ENCODE results near the gene KCNIP1. TPM values are rescaled to one million over a fixed set of nuclear protein-coding genes. Genes with fewer than 3 reads are reported as not detected.

The KCNIP1 gene
- total and polyA plus RNA-seq, 4 donors = 31.2 to 165 (median 111) TPM

DNA sequence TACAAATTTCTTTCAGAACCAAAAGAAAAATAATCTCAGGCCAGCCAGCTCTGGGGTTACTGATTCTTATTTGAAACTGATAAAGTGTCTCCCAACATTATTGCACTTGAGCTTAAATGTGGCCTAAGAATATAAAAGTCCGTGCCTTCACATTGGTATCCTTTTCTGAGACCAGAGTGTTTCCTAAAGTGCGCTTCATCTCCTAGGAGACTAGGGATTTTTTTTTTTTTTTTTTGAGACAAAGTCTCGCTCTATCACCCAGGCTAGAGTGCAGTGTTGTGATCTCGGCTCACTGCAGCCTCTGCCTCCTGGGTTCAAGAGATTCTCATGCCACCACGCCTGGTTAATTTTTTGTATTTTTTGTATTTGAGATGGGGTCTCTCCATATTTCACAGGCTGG, 23.6 kb upstream of the KCNIP1 start:
- no peak overlapping the region for H3K4me3 ChIP-seq (ENCODE audit: low read depth, low read length)
- peak in 2 of 6 donors; percentile 40 to 75 for DNase-seq (ENCODE audit: low read depth in 4 of 6, low spot score in 6 of 6)
- 50% methylated on average over 1 of the region's 5 CpGs for WGBS (ENCODE audit: insufficient coverage)
- no peak overlapping the region for H3K27ac ChIP-seq (ENCODE audit: low read depth, low read length)
- no peaks in the 10 kb centered on the region for H3K9me3 ChIP-seq (ENCODE audit: control insufficient read depth, insufficient read depth, low read length)
- peaks cover 9% of the 10 kb centered on the region for H3K4me1 ChIP-seq (ENCODE audit: control insufficient read depth, insufficient read depth, low read length)
- no peaks in the 10 kb centered on the region for H3K36me3 ChIP-seq (ENCODE audit: control insufficient read depth, insufficient read depth, low read length)
- H3K27me3 ChIP-seq (ENCODE audit: control insufficient read depth, insufficient read depth, low read length) = no peaks in the 10 kb centered on the region

DNA sequence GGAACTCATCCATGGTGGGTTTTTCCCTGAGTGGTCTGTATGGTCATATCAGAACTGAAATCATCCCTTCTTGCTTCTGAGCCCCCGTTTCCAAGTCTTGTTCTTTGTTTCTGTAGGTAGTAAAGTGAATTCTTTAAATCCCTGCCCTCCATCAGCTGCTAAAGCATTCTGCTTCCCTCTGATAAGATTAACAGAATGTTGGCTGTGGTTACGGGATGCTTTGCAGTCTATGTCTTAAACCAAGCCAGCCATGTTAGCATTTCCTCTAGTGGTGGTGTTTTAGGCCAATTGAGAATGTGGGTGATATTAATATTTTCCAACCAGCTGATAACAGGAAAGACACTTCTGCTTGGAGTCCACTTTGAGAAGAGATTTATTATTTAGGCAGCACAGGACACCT, 22.0 kb upstream of the KCNIP1 start:
- no peak overlapping the region for H3K27ac ChIP-seq (ENCODE audit: low read depth, low read length)
- H3K27me3 ChIP-seq (ENCODE audit: control insufficient read depth, insufficient read depth, low read length) = no peaks in the 10 kb centered on the region
- H3K4me3 ChIP-seq (ENCODE audit: low read depth, low read length) = no peak overlapping the region
- WGBS (ENCODE audit: insufficient coverage) = no CpG with 5 or more reads among the region's 2 CpGs
- H3K4me1 ChIP-seq (ENCODE audit: control insufficient read depth, insufficient read depth, low read length) = peaks cover 9% of the 10 kb centered on the region
- H3K9me3 ChIP-seq (ENCODE audit: control insufficient read depth, insufficient read depth, low read length) = no peaks in the 10 kb centered on the region
- no peaks in the 10 kb centered on the region for H3K36me3 ChIP-seq (ENCODE audit: control insufficient read depth, insufficient read depth, low read length)
- DNase-seq (ENCODE audit: low read depth in 4 of 6, low spot score in 6 of 6) = no peak

DNA sequence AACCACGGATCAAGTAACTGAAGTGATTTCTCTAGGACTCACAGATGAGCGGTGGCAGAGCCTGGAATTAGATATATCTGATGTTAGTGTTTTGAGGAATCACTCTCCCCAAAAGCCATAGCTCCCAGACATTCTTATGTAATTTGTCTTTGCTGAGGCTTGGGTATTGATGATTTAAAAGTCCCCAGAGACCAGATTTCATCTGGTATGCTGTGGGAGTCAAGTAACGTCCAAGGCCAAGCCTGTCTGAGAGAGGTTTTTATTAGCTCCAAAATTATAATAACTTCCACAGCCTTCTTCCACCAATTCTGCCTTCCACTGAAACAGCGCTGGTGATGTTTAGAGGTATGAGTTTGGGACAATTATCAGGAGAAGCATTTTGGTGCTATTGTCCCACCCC, 21.3 kb upstream of the KCNIP1 start:
- WGBS (ENCODE audit: insufficient coverage) = no CpG with 5 or more reads among the region's 4 CpGs
- no peak overlapping the region for H3K4me3 ChIP-seq (ENCODE audit: low read depth, low read length)
- H3K4me1 ChIP-seq (ENCODE audit: control insufficient read depth, insufficient read depth, low read length) = peaks cover 9% of the 10 kb centered on the region
- no peaks in the 10 kb centered on the region for H3K9me3 ChIP-seq (ENCODE audit: control insufficient read depth, insufficient read depth, low read length)
- H3K27me3 ChIP-seq (ENCODE audit: control insufficient read depth, insufficient read depth, low read length) = no peaks in the 10 kb centered on the region
- no peak overlapping the region for H3K27ac ChIP-seq (ENCODE audit: low read depth, low read length)
- no peaks in the 10 kb centered on the region for H3K36me3 ChIP-seq (ENCODE audit: control insufficient read depth, insufficient read depth, low read length)
- DNase-seq (ENCODE audit: low read depth in 4 of 6, low spot score in 6 of 6) = no peak

DNA sequence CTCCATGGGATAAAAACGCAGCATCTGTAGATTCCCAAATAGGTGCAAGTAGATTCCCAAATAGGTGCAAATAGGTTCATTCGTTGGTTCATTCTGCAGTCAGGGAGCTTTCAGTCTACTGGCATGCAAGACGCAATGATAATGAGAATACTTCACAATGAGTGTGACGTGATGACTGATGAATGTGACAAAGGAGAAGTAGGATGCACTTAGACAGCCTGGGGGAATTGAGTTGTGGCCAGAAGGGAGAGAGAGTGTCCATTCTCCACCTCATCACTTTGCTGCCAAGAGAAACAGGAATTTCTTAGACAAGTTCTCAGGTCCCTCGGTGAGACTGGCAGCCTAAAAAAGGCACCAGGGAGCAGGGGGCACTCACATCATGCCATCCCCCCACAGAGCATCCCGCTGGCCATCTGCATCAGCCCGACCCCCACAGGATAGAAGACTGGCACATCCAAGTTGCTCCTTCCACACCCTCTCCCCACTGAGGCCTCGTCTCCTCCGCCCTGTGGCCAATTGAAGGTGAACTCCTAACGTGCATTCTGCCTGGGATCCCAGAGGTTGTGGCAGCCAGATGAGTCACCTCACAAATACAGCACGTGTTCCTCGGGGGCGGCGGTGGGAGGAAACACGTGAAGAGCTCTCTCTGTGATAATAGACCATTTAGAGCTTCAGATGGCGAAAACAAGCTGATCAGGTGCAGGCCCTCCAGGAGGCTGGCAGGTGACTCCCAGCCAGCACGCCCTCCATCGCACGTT, 19.9 kb upstream of the KCNIP1 start:
- Histone ChIP-seq H3K4me1 (ENCODE audit: control insufficient read depth, insufficient read depth, low read length) (peaks cover 15% of the 10 kb centered on the region), H3K9me3 (ENCODE audit: control insufficient read depth, insufficient read depth, low read length) (no peaks in the 10 kb centered on the region), H3K4me3 (ENCODE audit: low read depth, low read length) (no peak overlapping the region), H3K27ac (ENCODE audit: low read depth, low read length) (no peak overlapping the region), H3K36me3 (ENCODE audit: control insufficient read depth, insufficient read depth, low read length) (no peaks in the 10 kb centered on the region), H3K27me3 (ENCODE audit: control insufficient read depth, insufficient read depth, low read length) (no peaks in the 10 kb centered on the region)
- no peak for DNase-seq (ENCODE audit: low read depth in 4 of 6, low spot score in 6 of 6)
- 67% methylated on average over 14 of the region's 19 CpGs for WGBS (ENCODE audit: insufficient coverage)

DNA sequence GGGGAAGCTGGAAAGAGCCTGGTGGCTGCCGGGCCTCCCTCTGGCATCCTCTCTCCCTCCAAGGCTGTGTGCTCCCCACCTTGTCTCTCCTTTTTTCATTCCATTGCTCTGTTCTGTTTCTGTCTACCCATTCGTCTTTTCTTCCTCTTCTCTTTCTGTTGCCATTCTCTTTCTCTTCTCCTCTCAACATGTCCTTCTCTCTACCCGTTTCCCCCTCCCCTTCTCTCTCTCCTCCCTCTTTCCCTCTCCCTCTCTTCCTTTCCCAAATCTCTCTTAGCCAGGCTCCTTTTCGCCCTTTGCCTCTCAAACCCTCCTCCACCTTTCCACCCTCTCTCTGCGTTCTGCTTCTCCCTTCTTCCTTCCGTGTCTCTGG, 19.4 kb upstream of the KCNIP1 start:
- Histone ChIP-seq H3K27me3 (ENCODE audit: control insufficient read depth, insufficient read depth, low read length) (no peaks in the 10 kb centered on the region), H3K4me1 (ENCODE audit: control insufficient read depth, insufficient read depth, low read length) (peaks cover 20% of the 10 kb centered on the region), H3K4me3 (ENCODE audit: low read depth, low read length) (no peak overlapping the region), H3K27ac (ENCODE audit: low read depth, low read length) (no peak overlapping the region), H3K9me3 (ENCODE audit: control insufficient read depth, insufficient read depth, low read length) (no peaks in the 10 kb centered on the region), H3K36me3 (ENCODE audit: control insufficient read depth, insufficient read depth, low read length) (no peaks in the 10 kb centered on the region)
- DNase-seq (ENCODE audit: low read depth in 4 of 6, low spot score in 6 of 6) = no peak
- WGBS (ENCODE audit: insufficient coverage) = 87% methylated on average over 6 of the region's 6 CpGs

DNA sequence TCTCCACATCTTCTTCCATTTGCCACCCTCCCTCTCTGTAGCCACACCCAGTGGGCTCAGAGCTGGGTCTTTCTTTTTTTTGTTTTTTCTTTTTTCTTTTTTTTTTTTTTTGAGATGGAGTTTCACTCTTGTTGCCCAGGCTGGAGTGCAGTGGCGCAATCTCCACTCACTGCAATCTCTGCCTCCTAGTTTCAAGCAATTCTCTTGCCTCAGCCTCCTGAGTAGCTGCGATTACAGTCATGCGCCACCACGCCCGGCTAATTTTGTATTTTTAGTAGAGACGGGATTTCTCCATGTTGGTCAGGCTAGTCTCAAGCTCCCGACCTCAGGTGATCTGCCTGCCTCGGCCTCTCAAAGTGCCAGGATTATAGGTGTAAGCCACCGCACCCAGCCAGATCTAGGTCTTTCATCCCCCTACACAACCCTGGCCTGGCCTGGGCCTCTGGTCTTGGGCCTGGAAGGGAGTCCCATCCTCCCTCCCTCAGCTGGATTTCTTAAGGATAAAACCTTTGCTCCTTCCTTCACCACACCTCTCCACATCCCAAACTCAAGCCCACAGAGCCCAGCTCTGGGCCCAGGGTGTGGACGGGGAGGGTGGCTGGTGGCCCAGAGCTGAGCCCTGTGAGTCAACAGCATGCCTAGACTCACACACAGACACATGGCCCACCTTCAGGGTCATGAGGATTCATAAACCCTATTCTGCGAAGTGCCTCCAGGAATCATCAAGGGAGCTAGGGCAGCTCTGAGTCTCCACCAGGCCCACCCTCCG, 18.8 kb upstream of the KCNIP1 start:
- peaks cover 20% of the 10 kb centered on the region for H3K4me1 ChIP-seq (ENCODE audit: control insufficient read depth, insufficient read depth, low read length)
- no peaks in the 10 kb centered on the region for H3K9me3 ChIP-seq (ENCODE audit: control insufficient read depth, insufficient read depth, low read length)
- H3K36me3 ChIP-seq (ENCODE audit: control insufficient read depth, insufficient read depth, low read length) = no peaks in the 10 kb centered on the region

DNA sequence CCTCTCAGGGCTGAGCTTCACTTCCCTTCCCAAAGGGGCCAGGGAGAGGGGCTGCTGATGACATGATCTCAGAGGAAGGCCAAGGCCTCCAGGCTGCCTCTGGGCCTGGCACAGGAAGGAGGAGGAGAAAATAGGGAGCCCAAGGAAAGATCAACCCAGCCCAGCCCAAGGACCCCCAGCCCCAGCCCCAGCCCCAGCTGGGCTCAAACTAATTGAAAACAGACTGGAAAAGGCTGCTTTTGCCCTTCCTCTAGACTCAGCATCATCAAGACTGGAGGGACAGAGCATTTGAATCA, 18.3 kb upstream of the KCNIP1 start:
- H3K27me3 ChIP-seq (ENCODE audit: control insufficient read depth, insufficient read depth, low read length) = no peaks in the 10 kb centered on the region
- no peaks in the 10 kb centered on the region for H3K9me3 ChIP-seq (ENCODE audit: control insufficient read depth, insufficient read depth, low read length)
- no peak for DNase-seq (ENCODE audit: low read depth in 4 of 6, low spot score in 6 of 6)
- no peak overlapping the region for H3K27ac ChIP-seq (ENCODE audit: low read depth, low read length)
- H3K4me3 ChIP-seq (ENCODE audit: low read depth, low read length) = no peak overlapping the region
- no peaks in the 10 kb centered on the region for H3K36me3 ChIP-seq (ENCODE audit: control insufficient read depth, insufficient read depth, low read length)
- H3K4me1 ChIP-seq (ENCODE audit: control insufficient read depth, insufficient read depth, low read length) = peaks cover 18% of the 10 kb centered on the region

More for the DNA sequence above, 18.8 kb upstream of the KCNIP1 start:
- Histone ChIP-seq H3K27ac (ENCODE audit: low read depth, low read length) (no peak overlapping the region), H3K27me3 (ENCODE audit: control insufficient read depth, insufficient read depth, low read length) (no peaks in the 10 kb centered on the region), H3K4me3 (ENCODE audit: low read depth, low read length) (no peak overlapping the region)
- DNase-seq (ENCODE audit: low read depth in 4 of 6, low spot score in 6 of 6) = no peak
- WGBS (ENCODE audit: insufficient coverage) = 90% methylated on average over 8 of the region's 12 CpGs

DNA sequence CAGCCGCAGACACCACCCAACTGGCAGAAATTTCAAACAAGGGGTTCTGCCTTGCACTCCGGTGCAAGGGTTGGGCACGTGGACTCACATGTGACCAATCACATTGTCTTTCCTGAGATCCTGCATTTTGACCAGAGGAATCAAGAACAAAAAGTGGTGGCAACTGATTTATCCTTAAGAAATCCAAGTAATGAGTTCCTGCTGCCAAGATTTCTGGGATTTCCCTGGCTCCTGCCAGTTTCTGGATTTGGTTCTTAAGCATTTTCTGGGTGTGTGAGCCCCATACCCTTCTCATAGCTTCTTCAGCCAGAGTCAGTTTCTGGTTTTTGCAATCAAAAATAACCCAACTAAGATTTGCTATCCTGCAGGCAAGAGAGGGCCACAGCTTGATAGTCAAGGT, 17.4 kb upstream of the KCNIP1 start:
- no peak overlapping the region for H3K4me3 ChIP-seq (ENCODE audit: low read depth, low read length)
- H3K27me3 ChIP-seq (ENCODE audit: control insufficient read depth, insufficient read depth, low read length) = no peaks in the 10 kb centered on the region
- H3K27ac ChIP-seq (ENCODE audit: low read depth, low read length) = no peak overlapping the region
- DNase-seq (ENCODE audit: low read depth in 4 of 6, low spot score in 6 of 6) = peak in 1 of 6 donors; percentile 54
- no peaks in the 10 kb centered on the region for H3K9me3 ChIP-seq (ENCODE audit: control insufficient read depth, insufficient read depth, low read length)
- H3K4me1 ChIP-seq (ENCODE audit: control insufficient read depth, insufficient read depth, low read length) = peaks cover 18% of the 10 kb centered on the region
- WGBS (ENCODE audit: insufficient coverage) = 79% methylated on average over 3 of the region's 3 CpGs
- H3K36me3 ChIP-seq (ENCODE audit: control insufficient read depth, insufficient read depth, low read length) = no peaks in the 10 kb centered on the region

DNA sequence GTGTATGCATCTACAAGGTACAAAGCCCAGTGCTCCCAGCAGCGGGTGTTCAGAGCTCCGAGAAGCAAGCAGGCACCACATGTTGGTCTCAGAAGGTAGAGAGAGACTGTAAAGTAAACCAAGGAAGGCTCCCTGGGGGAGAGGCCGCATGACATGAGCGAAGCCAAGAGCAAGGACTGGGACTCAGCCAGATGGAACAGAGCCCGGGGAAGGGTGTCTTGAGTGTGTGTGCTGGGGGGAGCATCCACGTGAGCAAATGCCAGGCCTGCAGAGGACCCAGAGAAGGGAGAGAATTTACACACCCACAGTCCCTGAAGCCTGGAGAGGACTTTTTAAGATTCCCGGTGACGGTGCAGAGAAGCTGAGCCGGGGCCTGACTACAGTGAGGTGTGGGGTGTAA, 15.2 kb upstream of the KCNIP1 start:
- no peaks in the 10 kb centered on the region for H3K27me3 ChIP-seq (ENCODE audit: control insufficient read depth, insufficient read depth, low read length)
- DNase-seq (ENCODE audit: low read depth in 4 of 6, low spot score in 6 of 6) = peak in 1 of 6 donors; percentile 73

DNA sequence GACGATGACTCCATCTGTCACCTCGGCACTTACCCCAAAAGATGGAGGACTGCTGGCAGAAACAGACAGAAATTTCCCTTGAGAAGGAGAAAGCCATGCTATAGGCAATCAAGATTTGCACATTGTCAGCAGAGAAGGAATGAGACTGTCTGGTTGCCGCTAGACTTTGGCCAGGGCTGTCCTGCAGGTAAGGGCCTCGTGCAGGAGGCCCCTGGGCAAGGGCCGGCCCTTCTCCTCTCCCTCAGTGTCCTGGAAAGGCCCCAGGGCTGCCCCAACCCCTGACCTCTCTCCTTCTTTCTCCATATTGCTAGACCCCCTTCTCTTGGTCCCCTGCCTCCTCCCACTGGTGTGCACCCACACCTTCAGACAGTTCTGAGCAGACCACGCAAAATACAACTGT, 14.6 kb upstream of the KCNIP1 start:
- H3K4me1 ChIP-seq (ENCODE audit: control insufficient read depth, insufficient read depth, low read length) = peaks cover 36% of the 10 kb centered on the region
- DNase-seq (ENCODE audit: low read depth in 4 of 6, low spot score in 6 of 6) = no peak
- no peak overlapping the region for H3K4me3 ChIP-seq (ENCODE audit: low read depth, low read length)
- H3K36me3 ChIP-seq (ENCODE audit: control insufficient read depth, insufficient read depth, low read length) = no peaks in the 10 kb centered on the region
- H3K27me3 ChIP-seq (ENCODE audit: control insufficient read depth, insufficient read depth, low read length) = no peaks in the 10 kb centered on the region
- H3K9me3 ChIP-seq (ENCODE audit: control insufficient read depth, insufficient read depth, low read length) = no peaks in the 10 kb centered on the region
- no peak overlapping the region for H3K27ac ChIP-seq (ENCODE audit: low read depth, low read length)
- WGBS (ENCODE audit: insufficient coverage) = 88% methylated on average over 5 of the region's 6 CpGs

More for the DNA sequence above, 15.2 kb upstream of the KCNIP1 start:
- Histone ChIP-seq H3K4me1 (ENCODE audit: control insufficient read depth, insufficient read depth, low read length) (peaks cover 33% of the 10 kb centered on the region), H3K9me3 (ENCODE audit: control insufficient read depth, insufficient read depth, low read length) (no peaks in the 10 kb centered on the region), H3K4me3 (ENCODE audit: low read depth, low read length) (no peak overlapping the region), H3K36me3 (ENCODE audit: control insufficient read depth, insufficient read depth, low read length) (no peaks in the 10 kb centered on the region), H3K27ac (ENCODE audit: low read depth, low read length) (no peak overlapping the region)
- 51% methylated on average over 9 of the region's 9 CpGs for WGBS (ENCODE audit: insufficient coverage)
